GM23338 (cell line): ENCODE measurements around the gene ELMO2.

ENCODE experiments used
- CREB1 ChIP-seq: fragments of 250-450 bp; sonication (Bioruptor Pico); IDR thresholded peaks from 2 replicates; pipeline ENCODE4 v1.5.0; 2020; ENCODE audit warnings: low read depth, mild to moderate bottlenecking, moderate library complexity
- EZH2 ChIP-seq: fragments of 200-600 bp; sonication (generic); IDR thresholded peaks from one replicate; pipeline ENCODE4 v1.8.0; 2017; ENCODE audit warnings: antibody characterized with exemption, mild to moderate bottlenecking, low read depth; ENCODE audit not compliant: unreplicated experiment
- EZH2phosphoT487 ChIP-seq: fragments of 200-600 bp; sonication (generic); IDR thresholded peaks from one replicate; pipeline ENCODE4 v1.8.1; 2018; ENCODE audit warnings: antibody characterized with exemption; ENCODE audit not compliant: unreplicated experiment
- JUNB ChIP-seq: IDR thresholded peaks from one replicate; pipeline ENCODE4 v1.6.1; 2016; ENCODE audit warnings: antibody characterized with exemption; ENCODE audit not compliant: unreplicated experiment
- NANOG ChIP-seq: IDR thresholded peaks from 2 replicates; pipeline ENCODE4 v1.6.1; 2016; ENCODE audit warnings: antibody characterized with exemption, borderline replicate concordance
- POLR2AphosphoS5 ChIP-seq: IDR thresholded peaks from 2 replicates; pipeline ENCODE4 v1.6.1; 2016; ENCODE audit warnings: antibody characterized with exemption, low read depth
- STAT1 ChIP-seq: IDR thresholded peaks from one replicate; pipeline ENCODE4 v1.6.1; 2016; ENCODE audit warnings: antibody characterized with exemption; ENCODE audit not compliant: unreplicated experiment
- ZNF114 ChIP-seq: fragments of 250-450 bp; sonication (Bioruptor Pico); IDR thresholded peaks from 2 replicates; pipeline ENCODE4 v1.5.0; 2020; ENCODE audit warnings: mild to moderate bottlenecking, moderate library complexity
- ZNF331 ChIP-seq: fragments of 250-450 bp; sonication (Bioruptor Pico); IDR thresholded peaks from 2 replicates; pipeline ENCODE4 v1.5.0; 2020; ENCODE audit warnings: low read depth, mild to moderate bottlenecking, moderate library complexity
- TF ChIP-seq, protein P1 (sequence below): IDR thresholded peaks from one replicate; pipeline ENCODE4 v1.6.1; 2018; ENCODE audit warnings: antibody characterized with exemption; ENCODE audit not compliant: unreplicated experiment
- TF ChIP-seq, protein P2 (sequence below), 2 experiments: fragments of 200-600 bp in 1 of 2; sonication (generic) in 1 of 2; conservative IDR thresholded peaks; 2 replicates each; pipeline versions ENCODE4 v1.5.1 to v1.6.1; 2016 to 2017; ENCODE audit warnings: antibody characterized with exemption in 2 of 2, low read depth in 2 of 2, mild to moderate bottlenecking in 2 of 2, moderate library complexity in 1 of 2
- TF ChIP-seq, protein P3 (sequence below): IDR thresholded peaks from 2 replicates; pipeline ENCODE4 v1.6.1; 2016; ENCODE audit warnings: antibody characterized with exemption
- TF ChIP-seq, protein P4 (sequence below): fragments of 250-450 bp; sonication (Bioruptor Pico); IDR thresholded peaks from 2 replicates; pipeline ENCODE4 v1.5.0; 2020; ENCODE audit warnings: mild to moderate bottlenecking, moderate library complexity

DNA sequence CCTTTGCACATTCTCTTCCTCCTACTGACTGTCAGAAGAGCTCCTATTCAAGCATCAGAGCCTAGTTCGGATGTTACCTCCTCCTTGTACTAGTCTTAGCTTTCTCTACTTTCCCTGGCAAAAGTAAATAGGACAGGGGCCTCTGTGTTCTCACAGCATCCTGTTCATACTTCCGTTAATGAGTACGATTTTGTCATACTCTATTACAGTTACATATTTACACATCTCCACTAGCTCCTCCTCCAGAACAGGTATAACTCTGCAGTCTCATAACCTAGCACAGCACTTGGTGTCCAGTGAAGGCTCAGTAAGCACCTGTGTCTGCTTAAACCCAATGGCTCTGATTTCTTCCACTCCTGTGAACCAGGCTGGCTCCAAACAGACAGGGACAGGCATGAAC lies 7.0 kb downstream of the ELMO2 start:
- TF ChIP-seq CREB1 (no peak), EZH2phosphoT487 (no peak), STAT1 (no peak), EZH2 (no peak), POLR2AphosphoS5 (no peak), ZNF331 (CRISPR knock-in tag) (no peak), ZNF114 (no peak), JUNB (no peak), NANOG (no peak)
- TF ChIP-seq, protein P1, sequence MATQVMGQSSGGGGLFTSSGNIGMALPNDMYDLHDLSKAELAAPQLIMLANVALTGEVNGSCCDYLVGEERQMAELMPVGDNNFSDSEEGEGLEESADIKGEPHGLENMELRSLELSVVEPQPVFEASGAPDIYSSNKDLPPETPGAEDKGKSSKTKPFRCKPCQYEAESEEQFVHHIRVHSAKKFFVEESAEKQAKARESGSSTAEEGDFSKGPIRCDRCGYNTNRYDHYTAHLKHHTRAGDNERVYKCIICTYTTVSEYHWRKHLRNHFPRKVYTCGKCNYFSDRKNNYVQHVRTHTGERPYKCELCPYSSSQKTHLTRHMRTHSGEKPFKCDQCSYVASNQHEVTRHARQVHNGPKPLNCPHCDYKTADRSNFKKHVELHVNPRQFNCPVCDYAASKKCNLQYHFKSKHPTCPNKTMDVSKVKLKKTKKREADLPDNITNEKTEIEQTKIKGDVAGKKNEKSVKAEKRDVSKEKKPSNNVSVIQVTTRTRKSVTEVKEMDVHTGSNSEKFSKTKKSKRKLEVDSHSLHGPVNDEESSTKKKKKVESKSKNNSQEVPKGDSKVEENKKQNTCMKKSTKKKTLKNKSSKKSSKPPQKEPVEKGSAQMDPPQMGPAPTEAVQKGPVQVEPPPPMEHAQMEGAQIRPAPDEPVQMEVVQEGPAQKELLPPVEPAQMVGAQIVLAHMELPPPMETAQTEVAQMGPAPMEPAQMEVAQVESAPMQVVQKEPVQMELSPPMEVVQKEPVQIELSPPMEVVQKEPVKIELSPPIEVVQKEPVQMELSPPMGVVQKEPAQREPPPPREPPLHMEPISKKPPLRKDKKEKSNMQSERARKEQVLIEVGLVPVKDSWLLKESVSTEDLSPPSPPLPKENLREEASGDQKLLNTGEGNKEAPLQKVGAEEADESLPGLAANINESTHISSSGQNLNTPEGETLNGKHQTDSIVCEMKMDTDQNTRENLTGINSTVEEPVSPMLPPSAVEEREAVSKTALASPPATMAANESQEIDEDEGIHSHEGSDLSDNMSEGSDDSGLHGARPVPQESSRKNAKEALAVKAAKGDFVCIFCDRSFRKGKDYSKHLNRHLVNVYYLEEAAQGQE: no peak
- TF ChIP-seq, protein P2, sequence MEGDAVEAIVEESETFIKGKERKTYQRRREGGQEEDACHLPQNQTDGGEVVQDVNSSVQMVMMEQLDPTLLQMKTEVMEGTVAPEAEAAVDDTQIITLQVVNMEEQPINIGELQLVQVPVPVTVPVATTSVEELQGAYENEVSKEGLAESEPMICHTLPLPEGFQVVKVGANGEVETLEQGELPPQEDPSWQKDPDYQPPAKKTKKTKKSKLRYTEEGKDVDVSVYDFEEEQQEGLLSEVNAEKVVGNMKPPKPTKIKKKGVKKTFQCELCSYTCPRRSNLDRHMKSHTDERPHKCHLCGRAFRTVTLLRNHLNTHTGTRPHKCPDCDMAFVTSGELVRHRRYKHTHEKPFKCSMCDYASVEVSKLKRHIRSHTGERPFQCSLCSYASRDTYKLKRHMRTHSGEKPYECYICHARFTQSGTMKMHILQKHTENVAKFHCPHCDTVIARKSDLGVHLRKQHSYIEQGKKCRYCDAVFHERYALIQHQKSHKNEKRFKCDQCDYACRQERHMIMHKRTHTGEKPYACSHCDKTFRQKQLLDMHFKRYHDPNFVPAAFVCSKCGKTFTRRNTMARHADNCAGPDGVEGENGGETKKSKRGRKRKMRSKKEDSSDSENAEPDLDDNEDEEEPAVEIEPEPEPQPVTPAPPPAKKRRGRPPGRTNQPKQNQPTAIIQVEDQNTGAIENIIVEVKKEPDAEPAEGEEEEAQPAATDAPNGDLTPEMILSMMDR (conservative IDR thresholded peaks at IDR 0.05; ENCODE audit: low read depth in 2 of 2): no peak
- TF ChIP-seq, protein P3, sequence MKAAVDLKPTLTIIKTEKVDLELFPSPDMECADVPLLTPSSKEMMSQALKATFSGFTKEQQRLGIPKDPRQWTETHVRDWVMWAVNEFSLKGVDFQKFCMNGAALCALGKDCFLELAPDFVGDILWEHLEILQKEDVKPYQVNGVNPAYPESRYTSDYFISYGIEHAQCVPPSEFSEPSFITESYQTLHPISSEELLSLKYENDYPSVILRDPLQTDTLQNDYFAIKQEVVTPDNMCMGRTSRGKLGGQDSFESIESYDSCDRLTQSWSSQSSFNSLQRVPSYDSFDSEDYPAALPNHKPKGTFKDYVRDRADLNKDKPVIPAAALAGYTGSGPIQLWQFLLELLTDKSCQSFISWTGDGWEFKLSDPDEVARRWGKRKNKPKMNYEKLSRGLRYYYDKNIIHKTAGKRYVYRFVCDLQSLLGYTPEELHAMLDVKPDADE: no peak
- TF ChIP-seq, protein P4, sequence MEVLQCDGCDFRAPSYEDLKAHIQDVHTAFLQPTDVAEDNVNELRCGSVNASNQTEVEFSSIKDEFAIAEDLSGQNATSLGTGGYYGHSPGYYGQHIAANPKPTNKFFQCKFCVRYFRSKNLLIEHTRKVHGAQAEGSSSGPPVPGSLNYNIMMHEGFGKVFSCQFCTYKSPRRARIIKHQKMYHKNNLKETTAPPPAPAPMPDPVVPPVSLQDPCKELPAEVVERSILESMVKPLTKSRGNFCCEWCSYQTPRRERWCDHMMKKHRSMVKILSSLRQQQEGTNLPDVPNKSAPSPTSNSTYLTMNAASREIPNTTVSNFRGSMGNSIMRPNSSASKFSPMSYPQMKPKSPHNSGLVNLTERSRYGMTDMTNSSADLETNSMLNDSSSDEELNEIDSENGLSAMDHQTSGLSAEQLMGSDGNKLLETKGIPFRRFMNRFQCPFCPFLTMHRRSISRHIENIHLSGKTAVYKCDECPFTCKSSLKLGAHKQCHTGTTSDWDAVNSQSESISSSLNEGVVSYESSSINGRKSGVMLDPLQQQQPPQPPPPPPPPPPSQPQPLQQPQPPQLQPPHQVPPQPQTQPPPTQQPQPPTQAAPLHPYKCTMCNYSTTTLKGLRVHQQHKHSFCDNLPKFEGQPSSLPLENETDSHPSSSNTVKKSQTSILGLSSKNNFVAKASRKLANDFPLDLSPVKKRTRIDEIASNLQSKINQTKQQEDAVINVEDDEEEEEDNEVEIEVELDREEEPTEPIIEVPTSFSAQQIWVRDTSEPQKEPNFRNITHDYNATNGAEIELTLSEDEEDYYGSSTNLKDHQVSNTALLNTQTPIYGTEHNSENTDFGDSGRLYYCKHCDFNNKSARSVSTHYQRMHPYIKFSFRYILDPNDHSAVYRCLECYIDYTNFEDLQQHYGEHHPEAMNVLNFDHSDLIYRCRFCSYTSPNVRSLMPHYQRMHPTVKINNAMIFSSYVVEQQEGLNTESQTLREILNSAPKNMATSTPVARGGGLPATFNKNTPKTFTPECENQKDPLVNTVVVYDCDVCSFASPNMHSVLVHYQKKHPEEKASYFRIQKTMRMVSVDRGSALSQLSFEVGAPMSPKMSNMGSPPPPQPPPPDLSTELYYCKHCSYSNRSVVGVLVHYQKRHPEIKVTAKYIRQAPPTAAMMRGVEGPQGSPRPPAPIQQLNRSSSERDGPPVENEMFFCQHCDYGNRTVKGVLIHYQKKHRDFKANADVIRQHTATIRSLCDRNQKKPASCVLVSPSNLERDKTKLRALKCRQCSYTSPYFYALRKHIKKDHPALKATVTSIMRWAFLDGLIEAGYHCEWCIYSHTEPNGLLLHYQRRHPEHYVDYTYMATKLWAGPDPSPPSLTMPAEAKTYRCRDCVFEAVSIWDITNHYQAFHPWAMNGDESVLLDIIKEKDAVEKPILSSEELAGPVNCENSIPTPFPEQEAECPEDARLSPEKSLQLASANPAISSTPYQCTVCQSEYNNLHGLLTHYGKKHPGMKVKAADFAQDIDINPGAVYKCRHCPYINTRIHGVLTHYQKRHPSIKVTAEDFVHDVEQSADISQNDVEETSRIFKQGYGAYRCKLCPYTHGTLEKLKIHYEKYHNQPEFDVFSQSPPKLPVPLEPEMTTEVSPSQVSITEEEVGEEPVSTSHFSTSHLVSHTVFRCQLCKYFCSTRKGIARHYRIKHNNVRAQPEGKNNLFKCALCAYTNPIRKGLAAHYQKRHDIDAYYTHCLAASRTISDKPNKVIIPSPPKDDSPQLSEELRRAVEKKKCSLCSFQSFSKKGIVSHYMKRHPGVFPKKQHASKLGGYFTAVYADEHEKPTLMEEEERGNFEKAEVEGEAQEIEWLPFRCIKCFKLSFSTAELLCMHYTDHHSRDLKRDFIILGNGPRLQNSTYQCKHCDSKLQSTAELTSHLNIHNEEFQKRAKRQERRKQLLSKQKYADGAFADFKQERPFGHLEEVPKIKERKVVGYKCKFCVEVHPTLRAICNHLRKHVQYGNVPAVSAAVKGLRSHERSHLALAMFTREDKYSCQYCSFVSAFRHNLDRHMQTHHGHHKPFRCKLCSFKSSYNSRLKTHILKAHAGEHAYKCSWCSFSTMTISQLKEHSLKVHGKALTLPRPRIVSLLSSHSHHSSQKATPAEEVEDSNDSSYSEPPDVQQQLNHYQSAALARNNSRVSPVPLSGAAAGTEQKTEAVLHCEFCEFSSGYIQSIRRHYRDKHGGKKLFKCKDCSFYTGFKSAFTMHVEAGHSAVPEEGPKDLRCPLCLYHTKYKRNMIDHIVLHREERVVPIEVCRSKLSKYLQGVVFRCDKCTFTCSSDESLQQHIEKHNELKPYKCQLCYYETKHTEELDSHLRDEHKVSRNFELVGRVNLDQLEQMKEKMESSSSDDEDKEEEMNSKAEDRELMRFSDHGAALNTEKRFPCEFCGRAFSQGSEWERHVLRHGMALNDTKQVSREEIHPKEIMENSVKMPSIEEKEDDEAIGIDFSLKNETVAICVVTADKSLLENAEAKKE (CRISPR knock-in tag): no peak
